HG02588 (cell line): ENCODE results near the gene SLC51B.
"Not testable (repeated sequence)": the region's sequence is repeated elsewhere in the genome, so short reads cannot be mapped to it uniquely, and the experiment has no call there.

ENCODE experiments used
- ATAC-seq: cut with Tn5 transposase; IDR thresholded peaks from one replicate; pipeline ENCODE4 v1.9.1; 2021; ENCODE audit warnings: mild to moderate bottlenecking, moderate library complexity; ENCODE audit not compliant: unreplicated experiment

The SLC51B gene

GRCh38 chr15:65097651-65098263, 52.6 kb downstream of the SLC51B start:
- no peak for ATAC-seq

GRCh38 chr15:65099336-65099735, 54.1 kb downstream of the SLC51B start:
- ATAC-seq: no peak

- ATAC-seq: not testable (repeated sequence)
Observed at GRCh38 chr15:65099801-65100200, 54.6 kb downstream of the SLC51B start.

- ATAC-seq: no peak
Observed at GRCh38 chr15:65100442-65100841, 55.3 kb downstream of the SLC51B start.

GRCh38 chr15:65101411-65101890, 56.3 kb downstream of the SLC51B start:
- no peak for ATAC-seq

- no peak for ATAC-seq
Observed at GRCh38 chr15:65101891-65102708, 56.9 kb downstream of the SLC51B start.

GRCh38 chr15:65102912-65103311, 57.7 kb downstream of the SLC51B start:
- no peak for ATAC-seq
